Measurements from ENCODE around the gene PPA2. TPM values are rescaled to one million over a fixed set of nuclear protein-coding genes. Genes with fewer than 3 reads are reported as not detected.
"Not testable (repeated sequence)": the region's sequence is repeated elsewhere in the genome, so short reads cannot be mapped to it uniquely, and the experiment has no call there.

Gene PPA2
- total RNA-seq, 2 experiments from 2014 or later: 119 to 121 TPM

GRCh38 chr4:105414316-105414715 is 59.5 kb downstream of the PPA2 start:
- CTCF ChIA-PET: no interaction called here
- POLR2A ChIA-PET: no interaction called here

GRCh38 chr4:105409135-105409534 is 64.7 kb downstream of the PPA2 start:
- CTCF ChIA-PET: interaction anchor here (0.9 kb wide), 1 partner anchor 218 kb away, joined by 3 read pairs; no protein-coding TSS in a partner anchor
- POLR2A ChIA-PET: not testable (repeated sequence)

- ChIA-PET CTCF (no interaction called here), POLR2A (no interaction called here)
These were observed 72.8 kb downstream of the PPA2 start for GRCh38 chr4:105400901-105401677.

- ChIA-PET POLR2A (no interaction called here), CTCF (no interaction called here)
These were observed 74.2 kb downstream of the PPA2 start for GRCh38 chr4:105399532-105400161.

- POLR2A ChIA-PET: no interaction called here
- CTCF ChIA-PET: no interaction called here
These were observed 81.0 kb downstream of the PPA2 start for GRCh38 chr4:105392858-105393257.

GRCh38 chr4:105389167-105389566 is 84.7 kb downstream of the PPA2 start:
- ChIA-PET POLR2A (no interaction called here), CTCF (no interaction called here)

- ChIA-PET POLR2A (no interaction called here), CTCF (no interaction called here)
These were observed 86.4 kb downstream of the PPA2 start for GRCh38 chr4:105387466-105387865.

GRCh38 chr4:105386012-105386411 is 87.8 kb downstream of the PPA2 start:
- POLR2A ChIA-PET: no interaction called here
- CTCF ChIA-PET: interaction anchor here (1.2 kb wide), 1 partner anchor 245 kb away, joined by 4 read pairs; no protein-coding TSS in a partner anchor

- ChIA-PET CTCF (no interaction called here), POLR2A (no interaction called here)
These were observed 99.8 kb downstream of the PPA2 start for GRCh38 chr4:105374071-105374470.

GRCh38 chr4:105373324-105373723 is 100.5 kb downstream of the PPA2 start:
- CTCF ChIA-PET: no interaction called here

GRCh38 chr4:105369988-105370387 is 103.9 kb downstream of the PPA2 start:
- ChIA-PET POLR2A (interaction anchor here (0.5 kb wide), 1 partner anchor 50 kb away, joined by 3 read pairs; no protein-coding TSS in a partner anchor), CTCF (no interaction called here)

More at GRCh38 chr4:105373324-105373723, 100.5 kb downstream of the PPA2 start:
- POLR2A ChIA-PET: no interaction called here

GRCh38 chr4:105361053-105361452 is 112.8 kb downstream of the PPA2 start:
- POLR2A ChIA-PET: no interaction called here
- CTCF ChIA-PET: no interaction called here

GRCh38 chr4:105357258-105357980 is 116.4 kb downstream of the PPA2 start:
- CTCF ChIA-PET: no interaction called here
- POLR2A ChIA-PET: no interaction called here

GRCh38 chr4:105356194-105356593 is 117.7 kb downstream of the PPA2 start:
- CTCF ChIA-PET: no interaction called here
- POLR2A ChIA-PET: no interaction called here

- CTCF ChIA-PET: no interaction called here
- POLR2A ChIA-PET: no interaction called here
These were observed 121.0 kb downstream of the PPA2 start for GRCh38 chr4:105352826-105353225.

GRCh38 chr4:105351861-105352260 is 122.0 kb downstream of the PPA2 start:
- CTCF ChIA-PET: no interaction called here
- POLR2A ChIA-PET: no interaction called here

GRCh38 chr4:105350859-105351490 is 122.9 kb downstream of the PPA2 start:
- CTCF ChIA-PET: no interaction called here
- POLR2A ChIA-PET: no interaction called here

GRCh38 chr4:105348719-105349118 is 125.1 kb downstream of the PPA2 start:
- CTCF ChIA-PET: no interaction called here

GRCh38 chr4:105346869-105347268 is 127.0 kb downstream of the PPA2 start:
- CTCF ChIA-PET: no interaction called here
- POLR2A ChIA-PET: no interaction called here

More at GRCh38 chr4:105348719-105349118, 125.1 kb downstream of the PPA2 start:
- POLR2A ChIA-PET: no interaction called here

- CTCF ChIA-PET: no interaction called here
- POLR2A ChIA-PET: no interaction called here
These were observed 128.0 kb downstream of the PPA2 start for GRCh38 chr4:105345838-105346237.

- POLR2A ChIA-PET: no interaction called here
- CTCF ChIA-PET: no interaction called here
These were observed 128.5 kb downstream of the PPA2 start for GRCh38 chr4:105345358-105345757.

All from activated CD8-positive, alpha-beta memory T cell treated with anti-CD3 and anti-CD28 coated beads for 36 hours (primary cell).